Right lobe of liver (tissue), 4 donors: ENCODE data around the gene CTBP1.

Source experiments
- POLR2A ChIP-seq: fragments of 450-650 bp; IDR thresholded peaks from one replicate; pipeline ENCODE4 v1.6.1; 2017; ENCODE audit warnings: antibody characterized with exemption, mild to moderate bottlenecking
- TF ChIP-seq, protein P1 (sequence below), 4 donors: fragments of 200-600 bp in 3 of 4; fragments of 450-650 bp in 1 of 4; IDR thresholded peaks; one replicate each; pipeline versions ENCODE4 v1.5.1 to v1.8.0; 2016 to 2022; ENCODE audit warnings: antibody characterized with exemption in 4 of 4, mild to moderate bottlenecking in 2 of 4
- donor health status: DM: no; HTN: no; CAD: no.
- donor health status: DM: no; HTN: no; CAD: no.
- donor health status: DM: no; HTN: yes; CAD: no.

GRCh38 chr4:1239141-1239949 lies 9.6 kb downstream of the CTBP1 start:
- no peak for TF ChIP-seq POLR2A
- TF ChIP-seq, protein P1, sequence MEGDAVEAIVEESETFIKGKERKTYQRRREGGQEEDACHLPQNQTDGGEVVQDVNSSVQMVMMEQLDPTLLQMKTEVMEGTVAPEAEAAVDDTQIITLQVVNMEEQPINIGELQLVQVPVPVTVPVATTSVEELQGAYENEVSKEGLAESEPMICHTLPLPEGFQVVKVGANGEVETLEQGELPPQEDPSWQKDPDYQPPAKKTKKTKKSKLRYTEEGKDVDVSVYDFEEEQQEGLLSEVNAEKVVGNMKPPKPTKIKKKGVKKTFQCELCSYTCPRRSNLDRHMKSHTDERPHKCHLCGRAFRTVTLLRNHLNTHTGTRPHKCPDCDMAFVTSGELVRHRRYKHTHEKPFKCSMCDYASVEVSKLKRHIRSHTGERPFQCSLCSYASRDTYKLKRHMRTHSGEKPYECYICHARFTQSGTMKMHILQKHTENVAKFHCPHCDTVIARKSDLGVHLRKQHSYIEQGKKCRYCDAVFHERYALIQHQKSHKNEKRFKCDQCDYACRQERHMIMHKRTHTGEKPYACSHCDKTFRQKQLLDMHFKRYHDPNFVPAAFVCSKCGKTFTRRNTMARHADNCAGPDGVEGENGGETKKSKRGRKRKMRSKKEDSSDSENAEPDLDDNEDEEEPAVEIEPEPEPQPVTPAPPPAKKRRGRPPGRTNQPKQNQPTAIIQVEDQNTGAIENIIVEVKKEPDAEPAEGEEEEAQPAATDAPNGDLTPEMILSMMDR (IDR thresholded peaks at IDR 0.05), result no peak
